WI38 (cell line): ENCODE results near the gene UNC79.

ENCODE experiments used
- H3K4me3 ChIP-seq: 2 replicates; pipeline ENCODE4 v1.5.1; 2011; ENCODE audit warnings: low read depth, mild to moderate bottlenecking, control low read depth, low read length
- CTCF ChIP-seq: IDR thresholded peaks from 2 replicates; pipeline ENCODE4 v1.5.1; 2012; ENCODE audit warnings: low read depth, mild to moderate bottlenecking, control low read depth, low read length

UNC79 gene

GRCh38 chr14:93748208-93749075 is 317.7 kb downstream of the UNC79 start:
- no peak overlapping the region for H3K4me3 ChIP-seq
- no peak for TF ChIP-seq CTCF

- TF ChIP-seq CTCF: no peak
- no peak overlapping the region for H3K4me3 ChIP-seq
These were observed 318.3 kb downstream of the UNC79 start for GRCh38 chr14:93749076-93749420.

GRCh38 chr14:93751946-93752655 is 321.4 kb downstream of the UNC79 start:
- TF ChIP-seq CTCF: no peak
- H3K4me3 ChIP-seq: no peak overlapping the region

- H3K4me3 ChIP-seq: no peak overlapping the region
- TF ChIP-seq CTCF: no peak
These were observed 322.3 kb downstream of the UNC79 start for GRCh38 chr14:93752980-93753561.

GRCh38 chr14:93753647-93754046 is 322.9 kb downstream of the UNC79 start:
- no peak for TF ChIP-seq CTCF

GRCh38 chr14:93757206-93757605 is 326.5 kb downstream of the UNC79 start:
- no peak overlapping the region for H3K4me3 ChIP-seq
- no peak for TF ChIP-seq CTCF

More at GRCh38 chr14:93753647-93754046, 322.9 kb downstream of the UNC79 start:
- no peak overlapping the region for H3K4me3 ChIP-seq
